GM23338 (cell line): ENCODE data around the gene SMAD9.

Source experiments
- CREB1 ChIP-seq: fragments of 250-450 bp; sonication (Bioruptor Pico); IDR thresholded peaks from 2 replicates; pipeline ENCODE4 v1.5.0; 2020; ENCODE audit warnings: low read depth, mild to moderate bottlenecking, moderate library complexity
- EZH2 ChIP-seq: fragments of 200-600 bp; sonication (generic); IDR thresholded peaks from one replicate; pipeline ENCODE4 v1.8.0; 2017; ENCODE audit warnings: antibody characterized with exemption, mild to moderate bottlenecking, low read depth; ENCODE audit not compliant: unreplicated experiment
- EZH2phosphoT487 ChIP-seq: fragments of 200-600 bp; sonication (generic); IDR thresholded peaks from one replicate; pipeline ENCODE4 v1.8.1; 2018; ENCODE audit warnings: antibody characterized with exemption; ENCODE audit not compliant: unreplicated experiment
- POLR2AphosphoS5 ChIP-seq: IDR thresholded peaks from 2 replicates; pipeline ENCODE4 v1.6.1; 2016; ENCODE audit warnings: antibody characterized with exemption, low read depth
- ZNF114 ChIP-seq: fragments of 250-450 bp; sonication (Bioruptor Pico); IDR thresholded peaks from 2 replicates; pipeline ENCODE4 v1.5.0; 2020; ENCODE audit warnings: mild to moderate bottlenecking, moderate library complexity
- TF ChIP-seq, protein P1 (sequence below), 2 experiments: fragments of 200-600 bp in 1 of 2; sonication (generic) in 1 of 2; conservative IDR thresholded peaks; 2 replicates each; pipeline versions ENCODE4 v1.5.1 to v1.6.1; 2016 to 2017; ENCODE audit warnings: antibody characterized with exemption in 2 of 2, low read depth in 2 of 2, mild to moderate bottlenecking in 2 of 2, moderate library complexity in 1 of 2

DNA sequence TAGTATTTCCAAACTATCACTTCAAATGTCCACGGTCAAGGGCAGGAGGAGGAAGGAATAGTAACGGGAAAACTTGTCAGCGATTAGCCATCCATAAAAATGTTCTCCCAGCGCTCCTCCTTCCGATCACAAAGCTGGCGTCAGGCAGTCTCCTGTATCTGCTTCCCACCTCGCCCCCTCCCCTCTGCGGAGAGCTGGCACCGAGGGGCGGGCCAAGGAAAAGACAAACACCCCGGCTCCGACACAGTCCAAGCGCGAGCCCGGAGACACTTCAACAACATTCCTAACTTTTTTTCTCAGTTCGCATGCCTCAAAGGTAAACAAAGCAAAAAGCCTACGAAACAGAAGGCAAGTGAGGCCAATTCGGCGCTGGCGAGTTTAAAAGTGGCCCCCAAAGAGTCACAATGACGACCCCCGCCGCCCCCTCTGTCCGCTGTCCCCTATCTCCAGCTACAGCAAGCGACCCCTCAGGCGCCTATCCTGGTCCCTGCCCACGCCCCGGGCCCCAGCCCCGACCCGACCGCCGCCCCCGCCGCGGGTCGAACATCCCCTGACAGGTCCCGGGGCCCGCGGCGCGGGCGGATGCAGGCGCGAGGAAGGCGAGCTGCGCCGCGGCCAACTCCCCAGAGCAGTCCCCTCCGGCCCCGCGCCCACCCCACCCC, 736 bp downstream of the SMAD9 start:
- TF ChIP-seq EZH2phosphoT487 (no peak), ZNF114 (CRISPR knock-in tag) (no peak), EZH2 (no peak), POLR2AphosphoS5 (no peak), CREB1 (CRISPR knock-in tag) (no peak)
- TF ChIP-seq, protein P1, sequence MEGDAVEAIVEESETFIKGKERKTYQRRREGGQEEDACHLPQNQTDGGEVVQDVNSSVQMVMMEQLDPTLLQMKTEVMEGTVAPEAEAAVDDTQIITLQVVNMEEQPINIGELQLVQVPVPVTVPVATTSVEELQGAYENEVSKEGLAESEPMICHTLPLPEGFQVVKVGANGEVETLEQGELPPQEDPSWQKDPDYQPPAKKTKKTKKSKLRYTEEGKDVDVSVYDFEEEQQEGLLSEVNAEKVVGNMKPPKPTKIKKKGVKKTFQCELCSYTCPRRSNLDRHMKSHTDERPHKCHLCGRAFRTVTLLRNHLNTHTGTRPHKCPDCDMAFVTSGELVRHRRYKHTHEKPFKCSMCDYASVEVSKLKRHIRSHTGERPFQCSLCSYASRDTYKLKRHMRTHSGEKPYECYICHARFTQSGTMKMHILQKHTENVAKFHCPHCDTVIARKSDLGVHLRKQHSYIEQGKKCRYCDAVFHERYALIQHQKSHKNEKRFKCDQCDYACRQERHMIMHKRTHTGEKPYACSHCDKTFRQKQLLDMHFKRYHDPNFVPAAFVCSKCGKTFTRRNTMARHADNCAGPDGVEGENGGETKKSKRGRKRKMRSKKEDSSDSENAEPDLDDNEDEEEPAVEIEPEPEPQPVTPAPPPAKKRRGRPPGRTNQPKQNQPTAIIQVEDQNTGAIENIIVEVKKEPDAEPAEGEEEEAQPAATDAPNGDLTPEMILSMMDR (conservative IDR thresholded peaks at IDR 0.05; ENCODE audit: low read depth in 2 of 2): no peak
